ENCODE measurements around the gene P2RY8. TPM values are rescaled to one million over a fixed set of nuclear protein-coding genes. Genes with fewer than 3 reads are reported as not detected.

P2RY8 gene
- total RNA-seq, 1 experiment from 2014 or later: 0.44 TPM

- H3K27me3 ChIP-seq (ENCODE audit: insufficient read depth, low read length): no peaks in the 10 kb centered on the region
- H3K4me1 ChIP-seq (ENCODE audit: control insufficient read depth in 1 of 2, insufficient read depth in 2 of 2, low read length in 2 of 2): peaks cover 0 to 7% of the 10 kb centered on the region in 2 experiments; a peak in 3 of 4 replicates
- no peaks in the 10 kb centered on the region for H3K9me2 ChIP-seq (ENCODE audit: insufficient read depth)
- DNase-seq (ENCODE audit: low read depth, low spot score) (no peak), ATAC-seq (no peak)
- H3K27ac ChIP-seq (ENCODE audit: low read depth, low read length): no peak overlapping the region
- H3K9me3 ChIP-seq (ENCODE audit: control insufficient read depth in 1 of 2, insufficient read depth in 1 of 2, low read depth in 1 of 2, low read length in 2 of 2): no peaks in the 10 kb centered on the region
- ChIA-PET RAD21 (ENCODE audit: low non-redundant PET in 1 of 2, low total read pairs in 2 of 2, uncharacterized antibody in 2 of 2, unreplicated experiment in 2 of 2) (no interaction called here), CTCF (no interaction called here), POLR2A (no interaction called here)
- no peaks in the 10 kb centered on the region for H3K79me2 ChIP-seq (ENCODE audit: insufficient read depth, low read length)
- H3K36me3 ChIP-seq (ENCODE audit: control insufficient read depth in 1 of 2, insufficient read depth in 2 of 2, low read length in 2 of 2): no peaks in the 10 kb centered on the region
- H3K4me3 ChIP-seq (replicated peaks in 1 of 2; ENCODE audit: low read depth in 1 of 2, low read length in 2 of 2): no peak overlapping the region
- intact Hi-C loops (cut with micrococcal nuclease): no loop called here
- H4K20me1 ChIP-seq (ENCODE audit: insufficient read depth): no peaks in the 10 kb centered on the region
- no TSS peak for BruUV-seq (replicated peaks)
- TF ChIP-seq SRF (IDR thresholded peaks at IDR 0.05; ENCODE audit: low read depth): no peak
- TF ChIP-seq, protein P1, sequence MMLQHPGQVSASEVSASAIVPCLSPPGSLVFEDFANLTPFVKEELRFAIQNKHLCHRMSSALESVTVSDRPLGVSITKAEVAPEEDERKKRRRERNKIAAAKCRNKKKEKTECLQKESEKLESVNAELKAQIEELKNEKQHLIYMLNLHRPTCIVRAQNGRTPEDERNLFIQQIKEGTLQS (IDR thresholded peaks at IDR 0.05): no peak
- TF ChIP-seq EZH2phosphoT487 (IDR thresholded peaks at IDR 0.05; ENCODE audit: borderline replicate concordance): no peak
- TF ChIP-seq SP1 (IDR thresholded peaks at IDR 0.05; ENCODE audit: low read depth): no peak
- TF ChIP-seq CTCF (IDR thresholded peaks at IDR 0.05 in 2 of 3, conservative IDR thresholded peaks at IDR 0.05 in 1 of 3; ENCODE audit: borderline replicate concordance in 1 of 3, insufficient read depth in 1 of 3, low read depth in 2 of 3, low read length in 2 of 3): no peak
- no peak for TF ChIP-seq RAD21 (IDR thresholded peaks at IDR 0.05; ENCODE audit: low read depth)
- TF ChIP-seq, protein P2, sequence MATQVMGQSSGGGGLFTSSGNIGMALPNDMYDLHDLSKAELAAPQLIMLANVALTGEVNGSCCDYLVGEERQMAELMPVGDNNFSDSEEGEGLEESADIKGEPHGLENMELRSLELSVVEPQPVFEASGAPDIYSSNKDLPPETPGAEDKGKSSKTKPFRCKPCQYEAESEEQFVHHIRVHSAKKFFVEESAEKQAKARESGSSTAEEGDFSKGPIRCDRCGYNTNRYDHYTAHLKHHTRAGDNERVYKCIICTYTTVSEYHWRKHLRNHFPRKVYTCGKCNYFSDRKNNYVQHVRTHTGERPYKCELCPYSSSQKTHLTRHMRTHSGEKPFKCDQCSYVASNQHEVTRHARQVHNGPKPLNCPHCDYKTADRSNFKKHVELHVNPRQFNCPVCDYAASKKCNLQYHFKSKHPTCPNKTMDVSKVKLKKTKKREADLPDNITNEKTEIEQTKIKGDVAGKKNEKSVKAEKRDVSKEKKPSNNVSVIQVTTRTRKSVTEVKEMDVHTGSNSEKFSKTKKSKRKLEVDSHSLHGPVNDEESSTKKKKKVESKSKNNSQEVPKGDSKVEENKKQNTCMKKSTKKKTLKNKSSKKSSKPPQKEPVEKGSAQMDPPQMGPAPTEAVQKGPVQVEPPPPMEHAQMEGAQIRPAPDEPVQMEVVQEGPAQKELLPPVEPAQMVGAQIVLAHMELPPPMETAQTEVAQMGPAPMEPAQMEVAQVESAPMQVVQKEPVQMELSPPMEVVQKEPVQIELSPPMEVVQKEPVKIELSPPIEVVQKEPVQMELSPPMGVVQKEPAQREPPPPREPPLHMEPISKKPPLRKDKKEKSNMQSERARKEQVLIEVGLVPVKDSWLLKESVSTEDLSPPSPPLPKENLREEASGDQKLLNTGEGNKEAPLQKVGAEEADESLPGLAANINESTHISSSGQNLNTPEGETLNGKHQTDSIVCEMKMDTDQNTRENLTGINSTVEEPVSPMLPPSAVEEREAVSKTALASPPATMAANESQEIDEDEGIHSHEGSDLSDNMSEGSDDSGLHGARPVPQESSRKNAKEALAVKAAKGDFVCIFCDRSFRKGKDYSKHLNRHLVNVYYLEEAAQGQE (IDR thresholded peaks at IDR 0.05; ENCODE audit: low read depth): no peak
- no peak for TF ChIP-seq POLR2A (IDR thresholded peaks at IDR 0.05; ENCODE audit: borderline replicate concordance, extremely low read depth, insufficient read depth, insufficient read length)
- no peak for TF ChIP-seq CEBPB (IDR thresholded peaks at IDR 0.05; ENCODE audit: low read depth)
- no peak for TF ChIP-seq POLR2AphosphoS5 (IDR thresholded peaks at IDR 0.05; ENCODE audit: low read depth, low read length)
- TF ChIP-seq EZH2 (IDR thresholded peaks at IDR 0.05): no peak
- TF ChIP-seq ZNF274 (IDR thresholded peaks at IDR 0.05; ENCODE audit: low read depth, low read length): no peak
- no peak for TF ChIP-seq ZFX (IDR thresholded peaks at IDR 0.05)
- no peak for TF ChIP-seq MAX (IDR thresholded peaks at IDR 0.05)
- TF ChIP-seq, protein P3, sequence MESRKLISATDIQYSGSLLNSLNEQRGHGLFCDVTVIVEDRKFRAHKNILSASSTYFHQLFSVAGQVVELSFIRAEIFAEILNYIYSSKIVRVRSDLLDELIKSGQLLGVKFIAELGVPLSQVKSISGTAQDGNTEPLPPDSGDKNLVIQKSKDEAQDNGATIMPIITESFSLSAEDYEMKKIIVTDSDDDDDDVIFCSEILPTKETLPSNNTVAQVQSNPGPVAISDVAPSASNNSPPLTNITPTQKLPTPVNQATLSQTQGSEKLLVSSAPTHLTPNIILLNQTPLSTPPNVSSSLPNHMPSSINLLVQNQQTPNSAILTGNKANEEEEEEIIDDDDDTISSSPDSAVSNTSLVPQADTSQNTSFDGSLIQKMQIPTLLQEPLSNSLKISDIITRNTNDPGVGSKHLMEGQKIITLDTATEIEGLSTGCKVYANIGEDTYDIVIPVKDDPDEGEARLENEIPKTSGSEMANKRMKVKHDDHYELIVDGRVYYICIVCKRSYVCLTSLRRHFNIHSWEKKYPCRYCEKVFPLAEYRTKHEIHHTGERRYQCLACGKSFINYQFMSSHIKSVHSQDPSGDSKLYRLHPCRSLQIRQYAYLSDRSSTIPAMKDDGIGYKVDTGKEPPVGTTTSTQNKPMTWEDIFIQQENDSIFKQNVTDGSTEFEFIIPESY (IDR thresholded peaks at IDR 0.05; ENCODE audit: extremely low read depth, insufficient replicate concordance, low read length): no peak
- TF ChIP-seq SIN3A (IDR thresholded peaks at IDR 0.05; ENCODE audit: low read depth): no peak
- no peak for TF ChIP-seq CBX3 (IDR thresholded peaks at IDR 0.05; ENCODE audit: low read depth)
- no peak for TF ChIP-seq YY1 (IDR thresholded peaks at IDR 0.05; ENCODE audit: extremely low read depth, insufficient replicate concordance, low read depth, low read length)
- no peak for TF ChIP-seq TCF7L2 (IDR thresholded peaks at IDR 0.05; ENCODE audit: borderline replicate concordance, extremely low read depth, insufficient read depth, insufficient read length)
- TF ChIP-seq ELF1 (IDR thresholded peaks at IDR 0.05; ENCODE audit: borderline replicate concordance, low read depth): no peak
- no peak overlapping the region for H3K9ac ChIP-seq (ENCODE audit: low read length)
- no peak overlapping the region for H3K4me2 ChIP-seq (ENCODE audit: low read length)
- H2AFZ ChIP-seq (ENCODE audit: low read depth, low read length, poor library complexity, severe bottlenecking): no peak overlapping the region
Measured at GRCh38 chrX:1466971-1467561, 69.9 kb downstream of the P2RY8 start.

All from HCT116 (cell line).